HepG2 (cell line): ENCODE results near the gene SNX10. TPM values are rescaled to one million over a fixed set of nuclear protein-coding genes. Genes with fewer than 3 reads are reported as not detected.

Experiments used
- ATAC-seq: fragments of 200-7000 bp; cut with Tn5 transposase; 3 replicates; pipeline ENCODE4 v1.9.1; 2020; ENCODE audit warnings: mild to moderate bottlenecking, moderate library complexity
- BruUV-seq: library from RNA; stranded (reverse); fragments of 400-500 nt; replicated peaks from 2 replicates; lab custom pipeline; 2021; lab: Mats Ljungman, UMichigan
- CTCF ChIA-PET: fragments of 300-600 bp; formaldehyde crosslinking; extraction: SDS; loops from one replicate; lab custom pipeline; 2021; ENCODE audit warnings: low total read pairs, inconsistent platforms, low intra/inter-chr PET ratio; lab: Yijun Ruan, JAX
- POLR2A ChIA-PET: fragments of 350-600 bp; sonication (Branson Sonifier 250); formaldehyde crosslinking; loops from one replicate; lab custom pipeline; 2020; ENCODE audit warnings: antibody characterized with exemption, inconsistent platforms; lab: Yijun Ruan, JAX
- DNase-seq: peaks from one replicate; pipeline ENCODE4 v3.0.0-alpha.2; 2015; ENCODE audit warnings: low spot score
- FAIRE-seq: peaks from 3 replicates; lab custom pipeline; 2011; peaks lifted over from hg19 to GRCh38; lab: Jason Lieb, UNC
- H2AFZ ChIP-seq: one replicate; pipeline ENCODE4 v1.6.1; 2011; ENCODE audit warnings: low read length, inconsistent platforms
- H3K27ac ChIP-seq: fragments of 300-600 bp; 3 replicates; pipeline ENCODE4 v1.8.0; 2011; ENCODE audit warnings: mixed run types, mild to moderate bottlenecking, mixed read lengths, low read length, inconsistent platforms; ENCODE audit not compliant: insufficient read depth; ENCODE audit errors: extremely low read length
- H3K27me3 ChIP-seq, 2 experiments: fragments of 200-600 bp in 1 of 2; 2 replicates in 1 of 2; 3 replicates in 1 of 2; pipeline versions ENCODE4 v1.6.0 to v1.8.0; 2011; ENCODE audit warnings: low read length in 2 of 2, mild to moderate bottlenecking in 2 of 2, moderate library complexity in 2 of 2, inconsistent platforms in 1 of 2; ENCODE audit not compliant: insufficient read depth in 2 of 2, control insufficient read depth in 1 of 2
- H3K36me3 ChIP-seq, 2 experiments: fragments of 200-600 bp in 1 of 2; replicated peaks in 1 of 2; 2 replicates in 1 of 2; 3 replicates in 1 of 2; pipeline versions ENCODE4 v1.5.1 to v1.8.0; 2011; ENCODE audit warnings: low read length in 2 of 2, inconsistent platforms in 1 of 2; ENCODE audit not compliant: insufficient read depth in 2 of 2, control insufficient read depth in 1 of 2
- H3K4me1 ChIP-seq: 2 replicates; pipeline ENCODE4 v1.5.1; 2012; ENCODE audit warnings: low read length, inconsistent platforms; ENCODE audit not compliant: insufficient read depth
- H3K4me2 ChIP-seq: 2 replicates; pipeline ENCODE4 v1.6.0; 2011; ENCODE audit warnings: low read depth, low read length, inconsistent platforms
- H3K4me3 ChIP-seq, 3 experiments: fragments of 200-600 bp in 1 of 3; sonication (generic), shearing (Covaris generic) in 1 of 3; replicated peaks in 1 of 3; 2 replicates each; pipeline ENCODE4 v1.5.1; 2011 to 2016; ENCODE audit warnings: low read length in 3 of 3, inconsistent platforms in 2 of 3, low read depth in 2 of 3, mild to moderate bottlenecking in 2 of 3, control low read depth in 1 of 3, mixed read lengths in 1 of 3; ENCODE audit not compliant: insufficient read depth in 1 of 3
- H3K79me2 ChIP-seq: one replicate; pipeline ENCODE4 v1.6.1; 2011; ENCODE audit warnings: low read length, inconsistent platforms; ENCODE audit not compliant: insufficient read depth
- H3K9ac ChIP-seq: 2 replicates; pipeline ENCODE4 v1.6.0; 2011; ENCODE audit warnings: mild to moderate bottlenecking, low read depth, low read length, inconsistent platforms; ENCODE audit not compliant: insufficient read depth
- H3K9me3 ChIP-seq: 2 replicates; pipeline ENCODE4 v1.5.1; 2012; ENCODE audit warnings: mild to moderate bottlenecking, low read length
- H4K20me1 ChIP-seq: 2 replicates; pipeline ENCODE4 v1.6.0; 2011; ENCODE audit warnings: inconsistent platforms, mild to moderate bottlenecking, low read length, moderate library complexity; ENCODE audit not compliant: insufficient read depth
- ATF7 ChIP-seq, 2 experiments: fragments of 450-650 bp in 1 of 2; sonication (generic) in 1 of 2; formaldehyde crosslinking in 1 of 2; IDR thresholded peaks; 2 replicates each; pipeline versions ENCODE4 v1.4.0 to v1.6.1; 2016 to 2020; ENCODE audit warnings: antibody characterized with exemption in 1 of 2, mild to moderate bottlenecking in 1 of 2, missing genetic modification reagents in 1 of 2
- FOXM1 ChIP-seq: sonication (generic); formaldehyde crosslinking; IDR thresholded peaks from 2 replicates; pipeline ENCODE4 v1.5.0; 2020; ENCODE audit warnings: missing genetic modification reagents
- FUBP1 ChIP-seq: sonication (generic); formaldehyde crosslinking; IDR thresholded peaks from 2 replicates; pipeline ENCODE4 v1.5.1; 2020; ENCODE audit warnings: missing genetic modification reagents, mild to moderate bottlenecking, borderline replicate concordance
- IKZF4 ChIP-seq: sonication (generic); formaldehyde crosslinking; IDR thresholded peaks from 2 replicates; pipeline ENCODE4 v1.5.1; 2020; ENCODE audit warnings: borderline replicate concordance, mild to moderate bottlenecking, low read depth, missing genetic modification reagents; ENCODE audit errors: not compliant biosample characterization
- KDM1A ChIP-seq: IDR thresholded peaks from 2 replicates; pipeline ENCODE4 v1.6.1; 2016; ENCODE audit warnings: missing compliant biosample characterization
- KLF16 ChIP-seq, 2 experiments: sonication (generic) in 1 of 2; formaldehyde crosslinking in 1 of 2; IDR thresholded peaks; 2 replicates each; pipeline versions ENCODE4 v1.6.1 to v1.8.0; 2016 to 2023; ENCODE audit warnings: missing genetic modification reagents in 2 of 2, missing compliant biosample characterization in 1 of 2
- ZNF10 ChIP-seq: sonication (generic); formaldehyde crosslinking; IDR thresholded peaks from 2 replicates; pipeline ENCODE4 v1.4.0; 2020; ENCODE audit warnings: mild to moderate bottlenecking, low read depth, missing genetic modification reagents, borderline replicate concordance
- ZNF800 ChIP-seq: sonication (generic); formaldehyde crosslinking; IDR thresholded peaks from 2 replicates; pipeline ENCODE4 v1.4.0; 2020; ENCODE audit warnings: missing genetic modification reagents
- ZNF83 ChIP-seq: sonication (generic); formaldehyde crosslinking; IDR thresholded peaks from 2 replicates; pipeline ENCODE4 v1.4.0; 2020; ENCODE audit warnings: missing genetic modification reagents, mild to moderate bottlenecking, borderline replicate concordance
- ZNF841 ChIP-seq: sonication (generic); formaldehyde crosslinking; IDR thresholded peaks from 2 replicates; pipeline ENCODE4 v1.8.1; 2023; ENCODE audit warnings: missing genetic modification reagents, borderline replicate concordance
- ZNF878 ChIP-seq: sonication (generic); formaldehyde crosslinking; IDR thresholded peaks from 2 replicates; pipeline ENCODE4 v1.8.1; 2023; ENCODE audit warnings: mild to moderate bottlenecking, missing genetic modification reagents, moderate library complexity
- WGBS: methylation state at CpG from one replicate; pipeline ENCODE4 v1.1.6; 2017; ENCODE audit warnings: low lambda C conversion rate; 5-methylcytosine and 5-hydroxymethylcytosine counted together
- in situ Hi-C: cut with HindIII; loops from 2 replicates; pipeline ENCODE4 v1.10.0; 2017; ENCODE audit warnings: low pct_unique_long_range_greater_than_20kb; ENCODE audit not compliant: extremely low pct_ligation_motif_present
- intact Hi-C: fragments of 100-400 bp; cut with micrococcal nuclease; formaldehyde crosslinking; loops from one replicate; pipeline ENCODE4 v1.10.0; 2022; ENCODE audit not compliant: unreplicated experiment
- polyA plus RNA-seq, 8 experiments: library from polyadenylated mRNA; depleted of rRNA in 3 of 8; stranded (reverse) in 7 of 8; unstranded in 1 of 8; fragments of >200 nt; fragmentation: Illumina TruSeq in 4 of 8; extraction: Trizol in 4 of 8; gene quantifications; 2 replicates each; pipeline versions ENCODE4 v1.2.1 to v1.2.3, GENCODE V29; 2011 to 2016; ENCODE audit warnings: low read depth in 4 of 8, missing spikeins in 1 of 8, mixed read lengths in 1 of 8; ENCODE audit not compliant: insufficient read depth in 1 of 8
- total RNA-seq, 5 experiments: library from RNA; depleted of rRNA; stranded (reverse); fragments of >200 nt; fragmentation: Illumina TruSeq; extraction: Trizol; gene quantifications; 2 replicates each; pipeline ENCODE4 v1.2.3, GENCODE V29; 2016; ENCODE audit warnings: low read depth in 1 of 5

The SNX10 gene
- total and polyA plus RNA-seq, 2 of the 13 experiments (the other 11 are each of a cell fraction or from before 2014, with no cell fraction given), result 26.0 to 27.6 TPM

- Histone ChIP-seq H3K9ac (no peak overlapping the region), H3K27ac (no peak overlapping the region), H3K4me1 (peaks cover 26% of the 10 kb centered on the region), H2AFZ (no peak overlapping the region), H3K27me3 (peaks cover 0 to 3% of the 10 kb centered on the region in 2 experiments; a peak in 2 of 5 replicates), H3K4me3 (no peak overlapping the region), H3K79me2 (peaks cover 24% of the 10 kb centered on the region), H3K9me3 (no peaks in the 10 kb centered on the region), H4K20me1 (no peaks in the 10 kb centered on the region), H3K4me2 (no peak overlapping the region), H3K36me3 (0 out of 5 replicates have a peak, but pooled peaks cover 0 to 3% of the 10 kb centered on the region in 2 experiments)
- DNase-seq, result no peak
- TF ChIP-seq KDM1A (CRISPR knock-in tag) (no peak), ZNF841 (CRISPR knock-in tag) (no peak), ZNF878 (CRISPR knock-in tag) (no peak)
- 92% methylated on average over 5 of the region's 5 CpGs for WGBS
- intact Hi-C loops (no loop called here), in situ Hi-C loops (loop anchor here (25.0 kb wide), 1 partner anchor 408 kb away; no protein-coding TSS in a partner anchor)
- ChIA-PET CTCF (no interaction called here), POLR2A (interaction anchor here (5.1 kb wide), 1 partner anchor 9 kb away, joined by 33 read pairs; no protein-coding TSS in a partner anchor)
- no peak for FAIRE-seq
- ATAC-seq, result no peak
- BruUV-seq, result no TSS peak
These were observed 3.9 kb downstream of the SNX10 start for GRCh38 chr7:26295586-26295985.

GRCh38 chr7:26298472-26299058, 6.9 kb downstream of the SNX10 start:
- ChIA-PET CTCF (no interaction called here), POLR2A (no interaction called here)
- Histone ChIP-seq H3K27me3 (no peaks in the 10 kb centered on the region), H3K27ac (no peak overlapping the region), H3K9me3 (no peaks in the 10 kb centered on the region), H3K79me2 (peaks cover 13% of the 10 kb centered on the region), H3K4me3 (no peak overlapping the region), H3K9ac (no peak overlapping the region), H3K4me1 (peaks cover 20% of the 10 kb centered on the region), H3K4me2 (no peak overlapping the region), H2AFZ (no peak overlapping the region), H3K36me3 (peaks cover 0 to 11% of the 10 kb centered on the region in 2 experiments; a peak in 2 of 5 replicates)
- ATAC-seq, result no peak
- intact Hi-C loops (no loop called here), in situ Hi-C loops (loop anchor here (25.0 kb wide), 1 partner anchor 411 kb away; no protein-coding TSS in a partner anchor)
- DNase-seq, result no peak
- no peak for FAIRE-seq
- no TSS peak for BruUV-seq
- WGBS, result 92% methylated on average over 7 of the region's 7 CpGs
- TF ChIP-seq KLF16 (CRISPR knock-in tag; IDR thresholded peaks at IDR 0.05) (no peak), ATF7 (IDR thresholded peaks at IDR 0.05) (no peak), ATF7 (CRISPR knock-in tag; IDR thresholded peaks at IDR 0.05) (no peak), FOXM1 (CRISPR knock-in tag) (no peak), ZNF10 (no peak), ZNF800 (no peak), ZNF83 (CRISPR knock-in tag) (no peak), FUBP1 (CRISPR knock-in tag) (no peak), IKZF4 (CRISPR knock-in tag) (no peak)
- TF ChIP-seq, all 625 proteins: peak for 0
- H4K20me1 ChIP-seq, result no peaks in the 10 kb centered on the region
